Measurements from ENCODE around the gene VTCN1. TPM values are rescaled to one million over a fixed set of nuclear protein-coding genes. Genes with fewer than 3 reads are reported as not detected.
"Not testable (repeated sequence)": the region's sequence is repeated elsewhere in the genome, so short reads cannot be mapped to it uniquely, and the experiment has no call there.

Gene VTCN1
- total RNA-seq, 1 experiment from 2014 or later, result 0.52 TPM

- H3K27me3 ChIP-seq (replicated peaks; ENCODE audit: control insufficient read depth, insufficient read depth, low read length), result no peaks in the 10 kb centered on the region
- peaks cover 5% of the 10 kb centered on the region for H3K9me3 Mint-ChIP-seq (ENCODE audit: unreplicated experiment)
- ChIA-PET POLR2A (no interaction called here), CTCF (no interaction called here)
- no peak for TF ChIP-seq CTCF (IDR thresholded peaks at IDR 0.05; ENCODE audit: insufficient read depth in 1 of 2, low read depth in 1 of 2, low read length in 1 of 2, severe bottlenecking in 1 of 2, unreplicated experiment in 1 of 2)
- no peaks in the 10 kb centered on the region for H3K27me3 Mint-ChIP-seq (ENCODE audit: insufficient read depth, unreplicated experiment)
- intact Hi-C loops (cut with micrococcal nuclease; ENCODE audit: unreplicated experiment), result no loop called here
- H3K36me3 ChIP-seq (ENCODE audit: control insufficient read depth, insufficient read depth, low read length), result no peaks in the 10 kb centered on the region
- peaks cover 17% of the 10 kb centered on the region for H3K4me1 ChIP-seq
- H3K4me1 Mint-ChIP-seq (ENCODE audit: low read depth, unreplicated experiment), result peaks cover 17% of the 10 kb centered on the region
- no peak overlapping the region for H3K27ac Mint-ChIP-seq (ENCODE audit: unreplicated experiment)
- no peaks in the 10 kb centered on the region for H3K9me3 ChIP-seq
- H3K4me3 ChIP-seq (ENCODE audit: low read depth, low read length), result no peak overlapping the region
- BruUV-seq (replicated peaks), result no TSS peak
- no peak overlapping the region for H3K4me3 Mint-ChIP-seq (ENCODE audit: unreplicated experiment)
- H3K36me3 Mint-ChIP-seq (ENCODE audit: insufficient read depth, unreplicated experiment), result no peaks in the 10 kb centered on the region
- DNase-seq, result no peak
Measured at GRCh38 chr1:117164209-117164608, 46.5 kb downstream of the VTCN1 start.

- intact Hi-C loops (cut with micrococcal nuclease; ENCODE audit: unreplicated experiment), result no loop called here
- no peak for DNase-seq
- Mint-ChIP-seq H3K9me3 (ENCODE audit: unreplicated experiment) (peaks cover 5% of the 10 kb centered on the region), H3K36me3 (ENCODE audit: insufficient read depth, unreplicated experiment) (no peaks in the 10 kb centered on the region), H3K27ac (ENCODE audit: unreplicated experiment) (no peak overlapping the region), H3K27me3 (ENCODE audit: insufficient read depth, unreplicated experiment) (no peaks in the 10 kb centered on the region), H3K4me1 (ENCODE audit: low read depth, unreplicated experiment) (peaks cover 17% of the 10 kb centered on the region), H3K4me3 (ENCODE audit: unreplicated experiment) (no peak overlapping the region)
- no peaks in the 10 kb centered on the region for H3K27me3 ChIP-seq (replicated peaks; ENCODE audit: control insufficient read depth, insufficient read depth, low read length)
- ChIA-PET POLR2A (no interaction called here), CTCF (no interaction called here)
- H3K9me3 ChIP-seq, result no peaks in the 10 kb centered on the region
- H3K4me3 ChIP-seq (ENCODE audit: low read depth, low read length), result no peak overlapping the region
- H3K36me3 ChIP-seq (ENCODE audit: control insufficient read depth, insufficient read depth, low read length), result no peaks in the 10 kb centered on the region
- H3K4me1 ChIP-seq, result peaks cover 17% of the 10 kb centered on the region
- no peak for TF ChIP-seq CTCF (IDR thresholded peaks at IDR 0.05; ENCODE audit: insufficient read depth in 1 of 2, low read depth in 1 of 2, low read length in 1 of 2, severe bottlenecking in 1 of 2, unreplicated experiment in 1 of 2)
- BruUV-seq (replicated peaks), result no TSS peak
Measured at GRCh38 chr1:117162816-117163215, 47.9 kb downstream of the VTCN1 start.

- intact Hi-C loops (cut with micrococcal nuclease; ENCODE audit: unreplicated experiment), result no loop called here
- Mint-ChIP-seq H3K27ac (ENCODE audit: unreplicated experiment) (peak overlapping the region; percentile 63), H3K36me3 (ENCODE audit: insufficient read depth, unreplicated experiment) (no peaks in the 10 kb centered on the region), H3K27me3 (ENCODE audit: insufficient read depth, unreplicated experiment) (no peaks in the 10 kb centered on the region), H3K4me1 (ENCODE audit: low read depth, unreplicated experiment) (peaks cover 17% of the 10 kb centered on the region), H3K4me3 (ENCODE audit: unreplicated experiment) (peak overlapping the region; percentile 41), H3K9me3 (ENCODE audit: unreplicated experiment) (peaks cover 5% of the 10 kb centered on the region)
- TF ChIP-seq CTCF (IDR thresholded peaks at IDR 0.05; ENCODE audit: insufficient read depth in 1 of 2, low read depth in 1 of 2, low read length in 1 of 2, severe bottlenecking in 1 of 2, unreplicated experiment in 1 of 2), result no peak
- no TSS peak for BruUV-seq (replicated peaks)
- peak in 1 of 2 experiments; percentile 16 for DNase-seq
- Histone ChIP-seq H3K36me3 (ENCODE audit: control insufficient read depth, insufficient read depth, low read length) (no peaks in the 10 kb centered on the region), H3K27me3 (replicated peaks; ENCODE audit: control insufficient read depth, insufficient read depth, low read length) (no peaks in the 10 kb centered on the region), H3K9me3 (no peaks in the 10 kb centered on the region), H3K4me1 (peaks cover 17% of the 10 kb centered on the region), H3K4me3 (ENCODE audit: low read depth, low read length) (no peak overlapping the region)
- POLR2A ChIA-PET, result no interaction called here
- CTCF ChIA-PET, result interaction anchor here (1.3 kb wide), 1 partner anchor 123 kb away, joined by 6 read pairs; no protein-coding TSS in a partner anchor
Measured at GRCh38 chr1:117161887-117162286, 48.8 kb downstream of the VTCN1 start.

- H3K36me3 Mint-ChIP-seq (ENCODE audit: insufficient read depth, unreplicated experiment); CTCF ChIA-PET; H3K4me3 ChIP-seq (ENCODE audit: low read depth, low read length); H3K36me3 ChIP-seq (ENCODE audit: control insufficient read depth, insufficient read depth, low read length); H3K27ac Mint-ChIP-seq (ENCODE audit: unreplicated experiment); H3K4me1 Mint-ChIP-seq (ENCODE audit: low read depth, unreplicated experiment); POLR2A ChIA-PET; H3K27me3 ChIP-seq (replicated peaks; ENCODE audit: control insufficient read depth, insufficient read depth, low read length); H3K27me3 Mint-ChIP-seq (ENCODE audit: insufficient read depth, unreplicated experiment); H3K4me1 ChIP-seq; H3K9me3 Mint-ChIP-seq (ENCODE audit: unreplicated experiment); BruUV-seq (replicated peaks); DNase-seq; H3K9me3 ChIP-seq; H3K4me3 Mint-ChIP-seq (ENCODE audit: unreplicated experiment); intact Hi-C loops (cut with micrococcal nuclease; ENCODE audit: unreplicated experiment): not testable (repeated sequence)
Measured at GRCh38 chr1:117151305-117151704, 59.4 kb downstream of the VTCN1 start.
